ENCODE results near the gene AUTS2.

Gene AUTS2

GRCh38 chr7:69600710-69601519 is 2.6 kb downstream of the AUTS2 start:
- no peak for DNase-seq

GRCh38 chr7:69602522-69602921 is 4.2 kb downstream of the AUTS2 start:
- DNase-seq = no peak

- no peak for DNase-seq
These were observed 5.1 kb downstream of the AUTS2 start for GRCh38 chr7:69603351-69603750.

- no peak for DNase-seq
These were observed 5.7 kb downstream of the AUTS2 start for GRCh38 chr7:69603937-69604494.

- DNase-seq = no peak
These were observed 6.8 kb downstream of the AUTS2 start for GRCh38 chr7:69605070-69605469.

- no peak for DNase-seq
These were observed 7.3 kb downstream of the AUTS2 start for GRCh38 chr7:69605546-69605945.

- no peak for DNase-seq
These were observed 9.8 kb downstream of the AUTS2 start for GRCh38 chr7:69608049-69608448.

GRCh38 chr7:69608878-69609277 is 10.6 kb downstream of the AUTS2 start:
- DNase-seq = no peak

- no peak for DNase-seq
These were observed 11.5 kb downstream of the AUTS2 start for GRCh38 chr7:69609541-69610373.

- DNase-seq = no peak
These were observed 12.3 kb downstream of the AUTS2 start for GRCh38 chr7:69610374-69611084.

- no peak for DNase-seq
These were observed 14.7 kb downstream of the AUTS2 start for GRCh38 chr7:69612981-69613380.

- DNase-seq = no peak
These were observed 15.6 kb downstream of the AUTS2 start for GRCh38 chr7:69613846-69614245.

- no peak for DNase-seq
These were observed 17.4 kb downstream of the AUTS2 start for GRCh38 chr7:69615685-69616084.

GRCh38 chr7:69617364-69617763 is 19.1 kb downstream of the AUTS2 start:
- no peak for DNase-seq

- no peak for DNase-seq
These were observed 20.8 kb downstream of the AUTS2 start for GRCh38 chr7:69619054-69619453.

GRCh38 chr7:69619635-69620034 is 21.4 kb downstream of the AUTS2 start:
- no peak for DNase-seq

- DNase-seq = no peak
These were observed 21.8 kb downstream of the AUTS2 start for GRCh38 chr7:69620063-69620462.

GRCh38 chr7:69620650-69621049 is 22.4 kb downstream of the AUTS2 start:
- no peak for DNase-seq

- DNase-seq = no peak
These were observed 23.9 kb downstream of the AUTS2 start for GRCh38 chr7:69622014-69622835.

- no peak for DNase-seq
These were observed 24.7 kb downstream of the AUTS2 start for GRCh38 chr7:69622960-69623359.

GRCh38 chr7:69624435-69625230 is 26.4 kb downstream of the AUTS2 start:
- DNase-seq = no peak

Data from activated CD8-positive, alpha-beta memory T cell treated with anti-CD3 and anti-CD28 coated beads, Interleukin-2, amount 50 U/mL, for 48 hours (primary cell).